GM19395 (cell line): Measurements from ENCODE around the gene INPP5F.

ENCODE experiments used
- ATAC-seq: cut with Tn5 transposase; IDR thresholded peaks from one replicate; pipeline ENCODE4 v1.9.1; 2021; ENCODE audit warnings: mild to moderate bottlenecking, moderate library complexity; ENCODE audit not compliant: unreplicated experiment

INPP5F gene, protein sequence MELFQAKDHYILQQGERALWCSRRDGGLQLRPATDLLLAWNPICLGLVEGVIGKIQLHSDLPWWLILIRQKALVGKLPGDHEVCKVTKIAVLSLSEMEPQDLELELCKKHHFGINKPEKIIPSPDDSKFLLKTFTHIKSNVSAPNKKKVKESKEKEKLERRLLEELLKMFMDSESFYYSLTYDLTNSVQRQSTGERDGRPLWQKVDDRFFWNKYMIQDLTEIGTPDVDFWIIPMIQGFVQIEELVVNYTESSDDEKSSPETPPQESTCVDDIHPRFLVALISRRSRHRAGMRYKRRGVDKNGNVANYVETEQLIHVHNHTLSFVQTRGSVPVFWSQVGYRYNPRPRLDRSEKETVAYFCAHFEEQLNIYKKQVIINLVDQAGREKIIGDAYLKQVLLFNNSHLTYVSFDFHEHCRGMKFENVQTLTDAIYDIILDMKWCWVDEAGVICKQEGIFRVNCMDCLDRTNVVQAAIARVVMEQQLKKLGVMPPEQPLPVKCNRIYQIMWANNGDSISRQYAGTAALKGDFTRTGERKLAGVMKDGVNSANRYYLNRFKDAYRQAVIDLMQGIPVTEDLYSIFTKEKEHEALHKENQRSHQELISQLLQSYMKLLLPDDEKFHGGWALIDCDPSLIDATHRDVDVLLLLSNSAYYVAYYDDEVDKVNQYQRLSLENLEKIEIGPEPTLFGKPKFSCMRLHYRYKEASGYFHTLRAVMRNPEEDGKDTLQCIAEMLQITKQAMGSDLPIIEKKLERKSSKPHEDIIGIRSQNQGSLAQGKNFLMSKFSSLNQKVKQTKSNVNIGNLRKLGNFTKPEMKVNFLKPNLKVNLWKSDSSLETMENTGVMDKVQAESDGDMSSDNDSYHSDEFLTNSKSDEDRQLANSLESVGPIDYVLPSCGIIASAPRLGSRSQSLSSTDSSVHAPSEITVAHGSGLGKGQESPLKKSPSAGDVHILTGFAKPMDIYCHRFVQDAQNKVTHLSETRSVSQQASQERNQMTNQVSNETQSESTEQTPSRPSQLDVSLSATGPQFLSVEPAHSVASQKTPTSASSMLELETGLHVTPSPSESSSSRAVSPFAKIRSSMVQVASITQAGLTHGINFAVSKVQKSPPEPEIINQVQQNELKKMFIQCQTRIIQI

DNA sequence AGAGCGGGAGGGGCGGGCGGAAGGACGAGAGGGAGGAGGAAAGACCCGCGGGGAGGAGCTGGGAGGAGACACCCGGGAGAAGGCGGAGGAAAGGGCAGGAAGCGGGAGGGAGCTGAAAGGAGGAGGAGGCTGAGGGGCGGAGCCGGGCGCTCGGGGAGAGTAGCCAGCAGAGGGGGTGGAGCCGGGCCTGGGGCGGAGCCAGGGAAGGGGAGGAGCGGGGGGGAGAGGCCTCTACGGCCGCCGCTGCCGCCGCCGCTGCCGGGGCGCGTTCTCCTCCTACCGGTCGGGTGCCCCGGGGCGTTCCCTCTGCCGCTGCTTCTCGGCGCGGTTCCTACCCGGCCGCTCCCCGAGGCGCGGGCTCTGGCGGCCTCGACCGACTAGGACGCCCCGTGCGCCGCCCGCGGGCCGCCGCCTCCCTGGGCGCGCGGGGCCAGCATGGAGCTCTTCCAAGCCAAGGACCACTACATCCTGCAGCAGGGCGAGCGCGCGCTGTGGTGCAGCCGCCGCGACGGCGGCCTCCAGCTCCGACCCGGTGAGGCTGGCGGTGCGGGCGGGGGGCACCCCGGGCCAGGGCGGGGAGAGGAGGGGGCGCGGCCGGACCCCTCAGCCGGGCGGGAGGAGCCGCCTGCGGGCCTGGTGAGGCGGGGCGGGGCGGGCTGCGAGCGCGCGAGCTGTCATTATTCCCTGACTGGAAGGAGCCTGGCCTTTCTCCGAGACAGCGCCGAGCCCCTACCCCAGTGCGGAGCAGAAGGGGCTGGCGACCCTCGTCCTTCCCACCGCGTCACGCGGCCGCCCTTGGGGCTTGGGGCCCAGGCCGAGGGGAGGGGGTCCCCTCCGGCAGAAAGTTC lies at the start of gene INPP5F:
TSS of gene INPP5F (plus strand) at position 223 of the 848 bp plus-strand sequence. CDS start at position 436, 213 bp downstream.
- ATAC-seq = peak; percentile 83

DNA sequence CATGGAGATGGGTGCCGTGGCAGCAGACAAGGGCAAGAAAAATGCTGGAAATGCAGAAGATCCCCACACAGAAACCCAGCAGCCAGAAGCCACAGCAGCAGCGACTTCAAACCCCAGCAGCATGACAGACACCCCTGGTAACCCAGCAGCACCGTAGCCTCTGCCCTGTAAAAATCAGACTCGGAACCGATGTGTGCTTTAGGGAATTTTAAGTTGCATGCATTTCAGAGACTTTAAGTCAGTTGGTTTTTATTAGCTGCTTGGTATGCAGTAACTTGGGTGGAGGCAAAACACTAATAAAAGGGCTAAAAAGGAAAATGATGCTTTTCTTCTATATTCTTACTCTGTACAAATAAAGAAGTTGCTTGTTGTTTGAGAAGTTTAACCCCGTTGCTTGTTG lies 48.7 kb upstream of the INPP5F start:
- ATAC-seq = no peak

DNA sequence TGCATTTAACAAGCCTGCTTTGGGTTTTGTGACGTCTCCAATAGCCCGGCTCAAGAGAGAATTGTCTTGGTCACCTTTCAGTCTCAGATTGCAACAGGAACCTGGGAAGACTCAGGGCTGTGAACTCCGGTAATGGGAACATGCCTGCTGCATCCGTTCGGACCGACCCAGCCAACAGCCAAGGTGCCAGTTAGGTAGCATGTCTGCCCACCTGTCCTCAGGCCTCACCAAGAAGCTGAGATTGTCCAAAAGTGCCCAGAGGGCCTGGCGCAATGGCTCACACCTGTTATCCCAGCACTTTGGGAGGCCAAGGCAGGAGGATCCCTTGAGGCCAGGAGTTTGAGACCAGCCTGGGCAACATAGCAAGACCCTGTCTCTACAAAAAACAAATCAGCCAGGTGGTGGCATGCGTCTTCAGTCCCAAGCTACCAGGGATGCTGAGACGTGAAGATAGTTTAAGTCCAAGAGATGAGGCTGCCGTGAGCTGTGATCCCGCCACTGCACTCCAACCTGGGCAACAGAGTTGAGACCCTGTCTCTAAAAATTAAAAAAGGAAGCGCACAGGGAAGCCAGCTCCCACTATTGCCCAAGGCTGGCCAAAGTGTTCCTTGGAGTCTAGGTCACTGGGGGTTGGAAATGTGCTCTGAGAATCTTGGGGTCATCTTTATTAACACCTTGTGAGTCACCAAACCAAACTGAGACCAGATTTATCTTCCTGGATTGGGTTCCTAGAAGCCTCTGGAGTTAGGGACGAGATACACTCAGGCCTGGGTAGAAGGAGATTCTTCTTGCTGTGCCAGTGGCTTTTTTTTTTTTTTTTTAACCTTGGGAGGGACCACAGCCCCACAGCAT lies 47.7 kb upstream of the INPP5F start:
- no peak for ATAC-seq

GRCh38 chr10:119679480-119679829 lies 46.4 kb upstream of the INPP5F start:
- no peak for ATAC-seq

DNA sequence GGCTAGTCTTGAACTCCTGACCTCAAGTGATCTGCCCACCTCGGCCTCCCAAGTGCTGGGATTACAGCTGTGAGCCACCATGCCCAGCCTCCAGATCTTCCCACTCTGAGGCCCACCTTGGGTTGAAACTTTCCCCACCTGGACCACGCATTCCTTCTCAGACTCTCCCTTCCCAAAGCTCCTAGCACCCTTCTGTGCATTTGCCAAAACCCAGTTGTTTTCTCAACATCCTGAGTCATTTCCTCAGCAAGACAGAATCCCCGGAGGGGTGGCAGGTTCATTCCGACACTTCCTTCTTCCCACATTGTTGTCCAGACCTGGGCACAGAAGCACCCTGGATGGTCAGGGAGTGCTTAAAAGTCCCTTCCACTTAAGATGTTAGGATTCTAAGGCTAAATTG lies 45.8 kb upstream of the INPP5F start:
- no peak for ATAC-seq

DNA sequence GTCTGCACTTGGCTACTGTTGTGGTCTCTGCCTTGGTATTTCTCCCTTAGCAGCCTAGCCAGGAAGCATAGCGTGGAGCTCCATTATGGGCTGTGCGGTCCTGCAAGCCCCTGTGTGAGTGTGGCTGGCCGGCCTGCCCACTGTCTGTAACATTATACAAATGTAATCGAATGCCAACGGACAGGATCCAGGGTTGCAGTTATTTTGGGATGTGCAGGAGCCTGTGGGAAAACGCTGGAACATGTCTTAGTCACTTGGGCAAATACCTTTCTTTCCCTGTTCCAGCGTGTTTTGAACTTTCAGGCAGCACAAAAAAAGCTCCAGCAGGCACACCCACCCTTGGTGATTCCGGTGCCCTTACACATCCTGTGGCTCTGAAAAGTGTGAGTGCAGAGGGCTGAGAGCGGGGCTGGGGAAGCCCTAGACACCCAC lies 45.2 kb upstream of the INPP5F start:
- no peak for ATAC-seq

- peak; percentile 88 for ATAC-seq
Measured at GRCh38 chr10:119686465-119687191, 39.2 kb upstream of the INPP5F start.

- no peak for ATAC-seq
Measured at GRCh38 chr10:119687192-119688032, 38.4 kb upstream of the INPP5F start.

DNA sequence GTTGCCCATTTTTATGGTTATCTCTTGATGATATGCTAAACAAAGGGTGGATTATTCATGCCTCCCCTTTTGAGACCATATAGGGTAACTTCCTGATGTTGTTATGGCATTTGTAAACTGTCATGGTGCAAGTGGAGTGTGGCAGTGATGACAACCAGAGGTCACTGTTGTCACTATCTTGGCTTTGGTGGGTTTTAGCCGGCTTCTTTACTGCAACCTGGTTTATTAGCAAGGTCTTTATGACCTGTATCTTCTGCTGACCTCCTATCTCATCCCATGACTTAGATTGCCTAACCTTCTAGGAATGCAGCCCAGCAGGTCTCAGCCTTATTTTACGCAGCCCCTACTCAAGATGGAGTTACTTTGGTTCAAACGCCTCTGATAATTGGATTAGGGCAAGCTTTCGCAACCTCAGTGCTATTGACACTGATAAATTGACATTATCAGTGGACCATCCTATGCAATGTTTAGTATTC lies 37.8 kb upstream of the INPP5F start:
- ATAC-seq = no peak

DNA sequence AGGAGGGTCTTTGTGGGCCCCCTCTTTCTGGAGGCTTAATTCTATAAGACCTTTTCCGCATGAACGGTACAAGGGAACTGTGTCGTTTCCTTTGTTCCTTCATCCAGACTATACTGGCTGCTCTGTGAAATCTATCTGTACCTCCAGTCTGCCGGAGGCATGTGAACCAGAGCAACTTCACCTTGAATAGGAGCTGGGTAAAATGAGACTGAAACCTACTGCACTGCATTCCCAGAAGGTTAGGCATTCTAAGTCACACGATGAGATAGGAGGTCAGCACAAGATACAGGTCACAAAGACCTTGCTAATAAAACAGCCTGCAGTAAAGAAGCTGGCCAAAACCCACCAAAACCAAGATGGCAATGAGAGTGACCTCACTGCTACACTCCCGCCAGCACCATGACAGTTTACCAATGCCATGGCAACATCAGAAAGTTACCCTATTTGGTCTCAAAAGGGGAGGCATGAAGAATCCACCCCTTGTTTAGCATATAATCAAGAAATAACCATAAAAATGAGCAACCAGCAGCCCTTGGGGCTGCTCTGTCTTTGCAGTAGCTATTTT lies 36.8 kb upstream of the INPP5F start:
- ATAC-seq = no peak

DNA sequence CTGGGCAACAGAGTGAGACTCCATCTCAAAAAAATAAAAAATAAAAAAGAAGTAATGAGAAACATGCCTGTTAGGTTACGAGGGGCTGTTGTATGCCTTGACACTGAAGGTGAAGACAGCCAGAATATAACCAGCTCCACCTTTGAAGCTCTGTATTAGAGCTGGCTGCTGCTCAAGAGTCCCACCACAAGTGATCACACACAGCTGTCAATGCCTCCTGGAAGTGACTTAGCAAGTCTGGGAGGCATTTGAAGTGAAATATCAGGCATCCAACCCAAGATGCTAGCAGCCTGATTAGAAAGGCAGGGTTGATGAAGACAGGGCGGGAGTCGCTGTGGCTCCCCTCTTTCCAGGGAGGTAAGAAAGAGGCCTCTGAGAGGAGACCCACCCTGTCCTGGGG lies 34.1 kb upstream of the INPP5F start:
- ATAC-seq = no peak

- no peak for ATAC-seq
Measured at GRCh38 chr10:119693262-119693957, 32.4 kb upstream of the INPP5F start.

- ATAC-seq = no peak
Measured at GRCh38 chr10:119694608-119695007, 31.2 kb upstream of the INPP5F start.

GRCh38 chr10:119700321-119700954 lies 25.4 kb upstream of the INPP5F start:
- peak; percentile 58 for ATAC-seq

DNA sequence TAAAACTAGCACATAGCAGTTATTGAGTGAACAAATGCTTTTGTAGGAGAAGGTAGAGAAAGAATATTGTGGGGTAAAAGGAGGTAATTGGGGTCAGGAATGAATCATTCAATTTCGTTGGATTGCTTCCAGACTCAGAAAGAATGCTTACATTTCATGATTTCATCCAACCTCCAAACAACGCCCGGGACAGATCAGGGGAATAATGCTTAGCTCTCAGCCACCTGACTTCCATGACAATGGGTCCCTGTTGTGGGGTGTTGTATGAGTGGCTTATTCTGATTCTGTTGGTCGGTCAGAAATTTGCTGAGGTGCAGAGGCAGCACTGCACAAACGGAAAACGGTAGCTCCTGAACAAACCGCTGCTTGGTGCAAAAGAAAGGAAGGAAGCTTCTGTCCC lies 24.0 kb upstream of the INPP5F start:
- ATAC-seq = no peak

- no peak for ATAC-seq
Measured at GRCh38 chr10:119702583-119702982, 23.3 kb upstream of the INPP5F start.
